ENCODE data around the gene FFAR3.

The FFAR3 gene

GRCh38 chr19:35316560-35316959 is 41.7 kb upstream of the FFAR3 start:
- FAIRE-seq (no peak), DNase-seq (ENCODE audit: insufficient read length) (no peak)
- TF ChIP-seq POLR2AphosphoS5 (IDR thresholded peaks at IDR 0.05; ENCODE audit: low read depth, low read length) (no peak), POLR2A (IDR thresholded peaks at IDR 0.05; ENCODE audit: low read depth, low read length) (no peak), TAF1 (IDR thresholded peaks at IDR 0.05; ENCODE audit: borderline replicate concordance, low read depth, low read length) (no peak)

DNA sequence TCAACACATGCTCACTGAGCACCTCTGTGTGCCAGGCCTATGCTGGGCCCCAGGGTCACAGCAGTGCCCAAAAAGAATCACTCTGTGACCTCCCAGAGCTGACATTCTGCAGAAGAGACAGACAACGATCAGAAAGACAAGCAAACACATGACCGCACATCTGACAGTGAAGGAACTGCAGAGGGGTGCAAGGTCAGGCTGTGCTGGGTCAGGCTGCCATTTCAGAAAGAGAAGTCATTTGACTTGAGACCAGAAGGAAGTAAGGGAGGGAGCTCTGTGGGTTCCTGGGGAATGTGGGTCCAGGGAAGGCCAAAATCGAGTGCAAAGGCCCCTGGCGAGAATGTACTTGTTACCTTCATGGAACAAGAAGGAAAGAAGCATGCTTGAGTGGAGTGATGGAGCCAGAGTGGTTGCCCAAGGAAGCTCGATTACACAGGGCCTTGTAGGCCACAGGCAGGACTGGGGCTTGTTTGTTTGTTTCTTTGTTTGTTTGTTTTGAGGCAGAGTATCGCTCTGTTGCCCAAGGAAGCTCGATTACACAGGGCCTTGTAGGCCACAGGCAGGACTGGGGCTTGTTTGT is 40.7 kb upstream of the FFAR3 start:
- TF ChIP-seq POLR2AphosphoS5 (IDR thresholded peaks at IDR 0.05; ENCODE audit: low read depth, low read length) (no peak), POLR2A (IDR thresholded peaks at IDR 0.05; ENCODE audit: low read depth, low read length) (no peak), TAF1 (IDR thresholded peaks at IDR 0.05; ENCODE audit: borderline replicate concordance, low read depth, low read length) (no peak)
- DNase-seq (ENCODE audit: insufficient read length), result no peak
- FAIRE-seq, result peak; percentile 40

DNA sequence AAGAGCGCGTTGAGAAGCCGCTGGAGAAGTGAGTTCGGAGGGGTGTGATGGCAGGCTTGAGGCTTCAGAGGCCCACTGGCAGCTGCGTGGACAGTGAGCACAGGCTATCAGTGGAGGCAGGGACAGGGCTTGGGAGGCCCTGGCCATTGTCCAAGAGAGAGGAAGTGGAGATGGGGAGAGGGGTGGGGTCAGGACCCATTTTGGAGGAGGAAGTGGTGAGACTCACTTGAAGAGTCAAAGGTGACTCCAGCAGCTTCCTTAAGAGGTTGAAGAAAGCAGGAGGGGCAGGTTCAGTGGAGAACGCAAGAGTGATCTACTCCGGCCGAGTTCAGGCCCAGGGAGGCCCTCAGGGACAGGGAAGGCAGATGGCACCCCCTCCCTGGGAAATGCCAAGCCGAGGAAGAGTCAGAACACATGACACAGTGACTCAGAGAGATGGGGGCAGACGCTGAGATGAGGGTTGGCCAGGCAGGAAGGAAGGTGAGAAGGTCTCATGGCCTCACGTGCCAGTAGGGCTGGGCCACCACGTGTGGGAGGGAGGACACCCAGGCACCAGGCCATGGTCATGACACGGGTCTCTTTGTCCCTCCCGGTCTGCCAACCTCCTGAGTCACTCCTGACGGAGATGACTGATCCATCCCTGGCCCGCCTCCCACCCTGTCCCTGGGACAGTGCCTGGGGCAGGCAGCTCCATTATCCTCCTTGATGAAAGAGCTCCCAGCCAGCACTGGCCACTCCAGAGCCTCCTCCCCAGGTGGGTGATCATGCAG is 39.4 kb upstream of the FFAR3 start:
- FAIRE-seq (peak; percentile 48), DNase-seq (ENCODE audit: insufficient read length) (peak; percentile 13)
- TF ChIP-seq POLR2AphosphoS5 (IDR thresholded peaks at IDR 0.05; ENCODE audit: low read depth, low read length) (no peak), TAF1 (IDR thresholded peaks at IDR 0.05; ENCODE audit: borderline replicate concordance, low read depth, low read length) (no peak), POLR2A (IDR thresholded peaks at IDR 0.05; ENCODE audit: low read depth, low read length) (no peak)

DNA sequence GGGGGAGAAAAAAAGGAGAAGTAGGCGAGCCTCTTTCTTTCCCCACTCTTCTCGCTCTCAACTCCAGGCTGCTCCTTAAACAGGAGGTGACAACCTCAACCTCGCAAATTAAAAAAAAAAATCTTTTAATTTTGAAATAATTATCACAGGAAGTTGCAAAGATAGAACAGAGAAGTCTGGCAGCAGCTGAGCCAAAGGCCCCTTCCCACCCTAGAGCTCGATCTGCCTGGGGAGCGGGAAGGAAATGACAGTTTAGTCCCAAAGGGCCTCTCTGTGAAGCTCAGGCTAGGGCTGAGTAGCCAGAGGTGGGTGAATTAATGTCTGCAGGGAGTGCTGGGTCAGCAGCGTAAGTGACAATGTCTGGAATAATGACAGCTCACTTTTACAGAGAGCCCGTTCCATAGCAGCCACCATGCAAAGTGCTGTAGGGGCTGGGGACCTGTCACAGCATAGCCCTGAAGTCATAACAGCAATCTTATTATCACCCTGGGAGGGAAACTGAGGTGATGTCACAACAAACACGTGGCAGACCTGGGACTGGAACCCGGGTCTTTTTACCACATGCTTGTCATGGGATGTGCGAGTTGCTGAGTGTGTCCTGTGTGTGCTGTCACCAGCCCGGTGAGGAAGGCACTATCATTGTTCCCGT is 38.1 kb upstream of the FFAR3 start:
- TF ChIP-seq TAF1 (IDR thresholded peaks at IDR 0.05; ENCODE audit: borderline replicate concordance, low read depth, low read length) (no peak), POLR2AphosphoS5 (IDR thresholded peaks at IDR 0.05; ENCODE audit: low read depth, low read length) (no peak), POLR2A (IDR thresholded peaks at IDR 0.05; ENCODE audit: low read depth, low read length) (no peak)
- FAIRE-seq (peak; percentile 72), DNase-seq (ENCODE audit: insufficient read length) (no peak)

DNA sequence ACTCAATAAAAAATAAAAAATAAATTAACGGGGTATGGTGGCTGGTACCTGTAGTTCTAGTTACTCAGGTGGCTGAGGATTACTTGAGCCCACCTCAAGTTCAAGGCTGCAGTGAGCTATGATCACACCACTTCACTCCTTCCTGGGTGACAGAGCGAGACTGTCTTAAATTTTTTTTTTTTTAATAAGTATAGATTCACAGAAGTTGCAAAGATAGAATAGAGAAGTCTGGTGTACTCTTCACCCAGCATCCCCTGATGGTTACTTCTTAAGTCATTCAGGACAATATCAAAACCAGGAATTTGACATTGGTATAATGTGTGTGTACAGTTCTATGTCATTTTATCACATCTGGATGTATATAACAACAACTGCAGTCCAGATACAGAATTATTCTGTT is 37.0 kb upstream of the FFAR3 start:
- no peak for TF ChIP-seq POLR2A (IDR thresholded peaks at IDR 0.05; ENCODE audit: low read depth, low read length)
- TF ChIP-seq POLR2AphosphoS5 (IDR thresholded peaks at IDR 0.05; ENCODE audit: low read depth, low read length), result no peak
- no peak for TF ChIP-seq TAF1 (IDR thresholded peaks at IDR 0.05; ENCODE audit: borderline replicate concordance, low read depth, low read length)
- FAIRE-seq (no peak), DNase-seq (ENCODE audit: insufficient read length) (no peak)

- TF ChIP-seq POLR2AphosphoS5 (IDR thresholded peaks at IDR 0.05; ENCODE audit: low read depth, low read length) (no peak), POLR2A (IDR thresholded peaks at IDR 0.05; ENCODE audit: low read depth, low read length) (no peak)
- DNase-seq (ENCODE audit: insufficient read length) (no peak), FAIRE-seq (no peak)
Observed at GRCh38 chr19:35322014-35322413, 36.2 kb upstream of the FFAR3 start.

- no peak for DNase-seq (ENCODE audit: insufficient read length)
- FAIRE-seq, result peak; percentile 27
- TF ChIP-seq POLR2A (IDR thresholded peaks at IDR 0.05; ENCODE audit: low read depth, low read length) (no peak), POLR2AphosphoS5 (IDR thresholded peaks at IDR 0.05; ENCODE audit: low read depth, low read length) (no peak), TAF1 (IDR thresholded peaks at IDR 0.05; ENCODE audit: borderline replicate concordance, low read depth, low read length) (no peak)
Observed at GRCh38 chr19:35327642-35328041, 30.6 kb upstream of the FFAR3 start.

GRCh38 chr19:35328851-35329285 is 29.4 kb upstream of the FFAR3 start, which contains the start of gene CD22:
CD22 (plus strand) TSS chr19:35329187; CDS start chr19:35332041, 2,854 bp downstream.
- DNase-seq (ENCODE audit: insufficient read length) (peak; percentile 58), FAIRE-seq (peak; percentile 97)
- TF ChIP-seq POLR2AphosphoS5 (IDR thresholded peaks at IDR 0.05; ENCODE audit: low read depth, low read length) (peak; percentile 97), TAF1 (IDR thresholded peaks at IDR 0.05; ENCODE audit: borderline replicate concordance, low read depth, low read length) (peak; percentile 79; the same call in 1 of the 2 replicates), POLR2A (IDR thresholded peaks at IDR 0.05; ENCODE audit: low read depth, low read length) (peak; percentile 97)

DNA sequence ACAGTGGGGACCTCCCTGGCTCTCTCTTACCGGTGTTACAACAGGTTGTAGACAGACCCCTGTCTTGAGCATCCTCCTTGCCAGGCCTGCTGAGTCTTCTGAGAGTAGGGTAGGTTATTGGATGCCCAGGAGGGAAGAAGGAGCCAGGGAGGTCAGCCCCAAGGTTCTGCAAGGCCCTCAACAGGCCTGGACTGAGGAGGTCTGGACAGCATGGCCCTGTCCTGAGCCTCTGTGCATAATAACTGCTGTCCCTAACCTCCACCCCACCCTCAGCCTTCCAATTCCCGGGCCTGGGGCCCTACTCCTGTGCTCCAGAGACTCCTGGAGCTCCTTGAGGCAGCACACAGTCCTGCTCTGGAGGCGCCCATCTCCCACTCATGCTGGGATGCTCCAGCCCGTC is 28.9 kb upstream of the FFAR3 start:
- TF ChIP-seq POLR2A (IDR thresholded peaks at IDR 0.05; ENCODE audit: low read depth, low read length), result no peak
- TF ChIP-seq POLR2AphosphoS5 (IDR thresholded peaks at IDR 0.05; ENCODE audit: low read depth, low read length), result no peak
- no peak for TF ChIP-seq TAF1 (IDR thresholded peaks at IDR 0.05; ENCODE audit: borderline replicate concordance, low read depth, low read length)
- DNase-seq (ENCODE audit: insufficient read length) (peak; percentile 19), FAIRE-seq (no peak)

- peak; percentile 98 for FAIRE-seq
- DNase-seq (ENCODE audit: insufficient read length), result no peak
- peak; percentile 67 for TF ChIP-seq POLR2A (IDR thresholded peaks at IDR 0.05; ENCODE audit: low read depth, low read length)
- TF ChIP-seq TAF1 (IDR thresholded peaks at IDR 0.05; ENCODE audit: borderline replicate concordance, low read depth, low read length), result 0 out of 2 replicates have a peak, but pooled peaks have one; percentile 54
- TF ChIP-seq POLR2AphosphoS5 (IDR thresholded peaks at IDR 0.05; ENCODE audit: low read depth, low read length), result peak; percentile 69
Observed at GRCh38 chr19:35330475-35330874, 27.8 kb upstream of the FFAR3 start.

- TF ChIP-seq POLR2AphosphoS5 (IDR thresholded peaks at IDR 0.05; ENCODE audit: low read depth, low read length) (peak; percentile 49), TAF1 (IDR thresholded peaks at IDR 0.05; ENCODE audit: borderline replicate concordance, low read depth, low read length) (no peak), POLR2A (IDR thresholded peaks at IDR 0.05; ENCODE audit: low read depth, low read length) (peak; percentile 47)
- FAIRE-seq (peak; percentile 88), DNase-seq (ENCODE audit: insufficient read length) (no peak)
Observed at GRCh38 chr19:35331551-35332214, 26.6 kb upstream of the FFAR3 start.

All from GM12892 (cell line).